SK-N-MC (cell line): Measurements from ENCODE around the gene VIPAS39.

ENCODE experiments used
- DNase-seq: peaks from one replicate; pipeline ENCODE4 v3.0.0-alpha.2; 2011; ENCODE audit warnings: low read depth, low spot score
- H3K27ac ChIP-seq: fragments of 200-600 bp; sonication (generic); 2 replicates; pipeline ENCODE4 v1.5.1; 2016; ENCODE audit warnings: mixed run types
- H3K36me3 ChIP-seq: fragments of 200-600 bp; sonication (generic); 2 replicates; pipeline ENCODE4 v1.6.1; 2017; ENCODE audit warnings: antibody characterized with exemption, low read length, mixed read lengths; ENCODE audit not compliant: insufficient read depth
- H3K4me3 ChIP-seq: fragments of 200-600 bp; sonication (generic); 2 replicates; pipeline ENCODE4 v1.5.1; 2016
- H3K9ac ChIP-seq: fragments of 200-600 bp; sonication (generic); 2 replicates; pipeline ENCODE4 v1.8.0; 2017; ENCODE audit warnings: mixed run types, mixed read lengths; ENCODE audit not compliant: insufficient read length
- H3K9me3 ChIP-seq: fragments of 200-600 bp; sonication (generic); 2 replicates; pipeline ENCODE4 v1.6.1; 2017; ENCODE audit warnings: low read depth, mild to moderate bottlenecking, antibody characterized with exemption, low read length, moderate library complexity, mixed read lengths
- EZH2 ChIP-seq: fragments of 200-600 bp; sonication (generic); IDR thresholded peaks from one replicate; pipeline ENCODE4 v1.6.1; 2017; ENCODE audit warnings: antibody characterized with exemption
- FOXP2 ChIP-seq: optimal IDR thresholded peaks from 2 replicates; pipeline ENCODE3; 2011; ENCODE audit warnings: mild to moderate bottlenecking, moderate library complexity; ENCODE audit not compliant: insufficient read depth; ENCODE audit errors: extremely low read length, control extremely low read depth
- POLR2AphosphoS5 ChIP-seq: IDR thresholded peaks from 2 replicates; pipeline ENCODE4 v1.6.1; 2012; ENCODE audit warnings: mild to moderate bottlenecking, low read depth, low read length, borderline replicate concordance

Gene VIPAS39

DNA sequence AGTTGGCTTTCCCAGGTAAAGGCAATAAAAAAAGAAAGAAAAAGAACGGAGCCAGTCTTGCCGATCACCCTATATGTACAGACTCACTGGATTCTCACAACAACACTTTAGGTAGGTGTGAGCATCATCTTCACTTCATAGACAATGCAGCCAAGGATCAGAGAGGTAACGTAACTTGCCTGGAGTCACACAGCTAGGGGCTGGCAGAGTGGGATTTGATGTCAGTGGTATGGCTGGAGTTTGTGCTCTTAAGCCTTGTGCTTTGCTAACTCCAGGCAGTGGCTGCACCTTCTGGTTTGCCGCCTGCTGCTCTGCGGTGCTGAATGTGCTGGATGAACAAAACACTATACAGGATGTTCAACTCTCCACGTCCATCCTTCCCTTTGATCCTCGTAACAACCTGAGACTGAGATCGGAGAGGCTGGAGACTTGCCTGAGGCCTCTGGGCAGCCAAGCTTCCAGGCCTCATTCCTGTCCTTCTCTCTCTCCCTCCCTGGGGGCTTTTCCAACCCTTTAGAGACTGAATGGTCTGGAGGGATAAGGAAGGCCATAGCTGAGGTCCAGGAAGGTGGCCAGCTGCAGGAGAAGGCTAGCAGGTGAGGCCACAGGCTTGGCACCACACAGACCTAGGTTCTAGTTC is 33.1 kb upstream of the VIPAS39 start:
- Histone ChIP-seq H3K9ac (no peak overlapping the region), H3K36me3 (no peaks in the 10 kb centered on the region), H3K9me3 (no peaks in the 10 kb centered on the region), H3K4me3 (no peak overlapping the region), H3K27ac (no peak overlapping the region)
- DNase-seq, result no peak
- no peak for TF ChIP-seq POLR2AphosphoS5
- TF ChIP-seq EZH2, result no peak
- no peak for TF ChIP-seq FOXP2

DNA sequence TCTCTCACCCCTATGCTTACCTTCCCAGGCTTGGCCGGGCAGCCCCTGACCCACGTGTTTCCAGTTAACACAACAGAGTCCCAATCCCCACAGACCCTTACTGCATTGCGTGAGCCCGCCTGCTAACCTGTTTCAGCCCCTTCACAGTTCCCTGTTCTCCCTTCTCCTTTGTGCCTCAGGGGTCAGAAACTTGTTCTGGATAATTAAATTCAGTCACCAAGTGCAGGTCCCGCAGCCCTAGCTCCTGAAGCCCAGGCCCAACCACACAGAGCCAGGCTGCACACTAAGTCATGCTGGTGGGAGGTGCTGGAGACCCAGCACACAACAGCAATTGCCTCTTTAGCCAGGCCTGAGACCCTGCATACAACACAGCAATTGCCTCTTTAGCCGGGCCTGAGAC is 31.6 kb upstream of the VIPAS39 start:
- Histone ChIP-seq H3K27ac (no peak overlapping the region), H3K9ac (no peak overlapping the region), H3K9me3 (no peaks in the 10 kb centered on the region), H3K36me3 (no peaks in the 10 kb centered on the region), H3K4me3 (no peak overlapping the region)
- no peak for DNase-seq
- TF ChIP-seq FOXP2 (no peak), POLR2AphosphoS5 (no peak), EZH2 (no peak)

DNA sequence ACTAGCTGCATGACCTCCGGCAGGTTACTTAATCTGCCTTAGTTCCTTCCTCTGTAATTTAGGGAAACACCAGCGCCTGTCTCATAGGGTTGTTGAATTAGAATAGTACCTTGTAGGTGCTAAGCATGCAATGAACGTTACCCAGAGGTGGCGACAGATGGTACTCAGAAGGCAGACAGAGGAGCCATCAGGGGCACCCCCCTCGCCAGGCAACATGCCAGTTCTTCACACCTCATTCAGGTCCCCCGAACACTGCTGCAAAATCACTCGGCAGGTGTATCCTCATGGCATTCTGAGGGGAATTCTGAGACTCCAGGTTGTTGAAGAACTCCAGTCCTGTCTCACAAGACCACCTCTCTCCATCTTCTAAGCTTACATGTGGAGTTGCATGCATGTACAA is 31.2 kb upstream of the VIPAS39 start:
- H3K4me3 ChIP-seq, result no peak overlapping the region
- no peaks in the 10 kb centered on the region for H3K9me3 ChIP-seq
- no peak overlapping the region for H3K27ac ChIP-seq
- DNase-seq, result no peak
- TF ChIP-seq EZH2, result no peak
- no peak for TF ChIP-seq FOXP2
- no peak for TF ChIP-seq POLR2AphosphoS5
- H3K36me3 ChIP-seq, result no peaks in the 10 kb centered on the region
- no peak overlapping the region for H3K9ac ChIP-seq

DNA sequence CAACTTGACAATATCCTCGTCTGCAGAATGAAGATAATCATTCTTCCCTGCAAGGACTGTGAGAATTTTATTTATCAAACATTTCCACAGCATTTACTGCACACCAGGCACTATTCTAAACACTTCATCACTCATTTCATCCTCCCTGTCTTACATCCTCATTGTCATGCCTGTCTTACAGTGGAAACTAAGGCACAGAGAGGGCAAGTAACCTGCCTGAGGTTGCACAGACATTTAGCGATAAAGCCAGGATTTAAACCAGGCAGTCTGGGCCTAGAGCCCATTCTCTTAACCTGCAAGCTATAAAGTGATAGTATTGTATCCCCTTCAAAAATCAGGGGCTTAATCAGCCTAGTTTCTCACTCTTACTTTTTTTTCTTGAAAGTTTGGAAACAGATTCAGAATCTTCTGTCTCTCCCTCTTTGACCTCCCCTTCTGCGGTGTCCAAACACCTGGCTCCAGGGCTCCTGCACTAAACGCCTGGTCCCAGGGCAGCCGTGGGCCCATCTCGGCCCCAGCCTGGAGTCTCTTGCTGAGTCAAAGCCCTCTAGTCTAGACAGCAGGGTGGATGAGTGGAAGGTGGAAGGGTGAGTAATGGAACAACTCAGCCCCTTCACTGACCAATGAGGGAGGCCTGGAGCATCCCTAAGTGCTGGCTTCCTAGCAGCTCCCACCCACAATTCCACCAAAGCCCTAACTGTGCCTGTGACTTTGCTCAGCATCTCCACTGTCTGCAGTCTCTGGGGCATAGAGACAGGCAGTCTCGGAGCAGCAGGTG is 28.7 kb upstream of the VIPAS39 start:
- Histone ChIP-seq H3K27ac (no peak overlapping the region), H3K36me3 (no peaks in the 10 kb centered on the region), H3K9ac (no peak overlapping the region), H3K9me3 (no peaks in the 10 kb centered on the region), H3K4me3 (no peak overlapping the region)
- no peak for DNase-seq
- TF ChIP-seq FOXP2 (no peak), EZH2 (no peak), POLR2AphosphoS5 (no peak)

DNA sequence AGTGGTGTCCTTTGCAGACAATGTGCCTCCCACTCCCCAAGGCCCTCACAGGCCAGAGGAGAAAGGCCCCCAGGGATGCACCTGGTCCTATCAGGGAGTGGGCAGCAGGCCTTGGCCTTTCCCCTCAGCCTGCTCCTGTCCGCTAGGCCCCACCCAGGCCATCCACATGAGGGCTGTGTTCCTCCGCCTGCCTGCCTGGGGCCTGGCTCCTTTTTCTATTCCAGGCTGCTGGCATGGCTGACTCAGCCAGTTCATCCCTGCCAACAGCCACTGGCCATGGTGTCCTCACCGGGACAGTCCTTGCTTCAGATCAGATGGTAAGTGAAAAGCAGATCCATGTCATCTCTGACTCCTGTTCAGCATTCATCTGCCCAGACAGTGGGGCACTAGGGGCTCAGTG is 27.9 kb upstream of the VIPAS39 start:
- Histone ChIP-seq H3K36me3 (no peaks in the 10 kb centered on the region), H3K4me3 (no peak overlapping the region), H3K9ac (no peak overlapping the region), H3K27ac (no peak overlapping the region), H3K9me3 (no peaks in the 10 kb centered on the region)
- DNase-seq, result no peak
- TF ChIP-seq FOXP2 (no peak), POLR2AphosphoS5 (no peak), EZH2 (no peak)

DNA sequence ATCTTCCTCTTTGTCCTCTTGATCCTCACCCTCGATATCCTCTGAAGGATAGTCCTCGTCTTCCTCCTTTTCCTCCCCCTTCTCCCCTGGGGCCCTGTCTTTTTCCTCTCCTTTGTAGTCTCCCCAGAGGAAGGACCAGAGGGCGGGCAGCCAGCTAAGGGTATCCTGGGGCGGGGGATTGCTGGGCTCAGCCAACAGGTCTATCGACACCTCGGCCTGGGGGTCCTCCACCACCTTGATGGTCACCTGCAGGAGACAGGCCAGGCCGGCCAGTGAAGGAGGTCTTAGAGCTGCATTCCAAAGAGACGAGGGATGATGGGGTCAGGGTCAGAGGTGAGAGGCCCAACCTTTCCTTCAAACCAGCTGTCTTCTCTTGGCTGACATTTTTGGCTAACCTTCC is 25.0 kb upstream of the VIPAS39 start:
- Histone ChIP-seq H3K27ac (no peak overlapping the region), H3K9ac (no peak overlapping the region), H3K36me3 (no peaks in the 10 kb centered on the region), H3K4me3 (no peak overlapping the region), H3K9me3 (no peaks in the 10 kb centered on the region)
- TF ChIP-seq EZH2, result no peak
- TF ChIP-seq FOXP2, result no peak
- no peak for TF ChIP-seq POLR2AphosphoS5
- DNase-seq, result no peak

DNA sequence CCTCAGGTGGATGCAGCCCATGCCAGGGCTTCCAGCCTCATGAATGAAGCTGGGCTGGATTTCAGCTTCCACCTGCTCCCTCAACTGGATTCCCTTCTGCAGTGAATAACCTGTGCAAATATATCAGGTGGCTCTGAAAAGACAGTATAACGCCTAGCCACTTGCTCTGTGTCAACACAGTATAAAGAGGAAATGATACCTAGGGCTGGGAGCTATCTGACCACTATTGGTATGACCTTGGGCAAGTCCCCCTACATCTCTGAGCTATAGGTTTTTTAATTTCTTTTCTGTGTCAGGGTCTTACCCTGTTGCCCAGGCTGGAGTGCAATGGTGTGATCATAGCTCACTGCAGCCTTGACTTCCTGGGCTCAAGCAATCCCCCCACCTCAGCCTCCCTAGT is 21.4 kb upstream of the VIPAS39 start:
- H3K9ac ChIP-seq, result no peak overlapping the region
- H3K4me3 ChIP-seq, result no peak overlapping the region
- no peak overlapping the region for H3K27ac ChIP-seq
- no peak for DNase-seq
- H3K9me3 ChIP-seq, result no peaks in the 10 kb centered on the region
- TF ChIP-seq FOXP2 (no peak), EZH2 (no peak), POLR2AphosphoS5 (no peak)
- no peaks in the 10 kb centered on the region for H3K36me3 ChIP-seq

DNA sequence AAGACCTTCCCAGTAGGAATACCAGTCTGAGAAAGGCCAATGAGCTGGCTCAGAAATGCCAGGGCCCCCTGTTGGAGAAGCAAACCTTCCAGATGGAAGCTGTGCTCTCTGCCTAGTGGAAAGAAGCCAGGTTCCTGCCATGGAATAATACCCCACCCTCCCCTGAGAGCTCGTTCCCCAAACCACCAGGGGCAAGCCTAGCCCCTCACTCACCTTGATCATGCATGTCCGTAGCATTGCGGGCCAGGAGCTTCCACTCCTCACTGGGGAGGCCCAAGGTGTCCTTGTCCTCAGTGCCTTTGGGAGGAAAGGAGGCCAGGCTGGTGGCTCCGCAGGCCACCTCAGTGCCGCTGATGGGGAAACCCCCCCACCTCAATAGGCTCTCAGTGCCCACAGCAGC is 20.6 kb upstream of the VIPAS39 start:
- no peak for DNase-seq
- no peak for TF ChIP-seq EZH2
- TF ChIP-seq FOXP2, result no peak
- TF ChIP-seq POLR2AphosphoS5, result no peak
- H3K9ac ChIP-seq, result no peak overlapping the region
- no peak overlapping the region for H3K4me3 ChIP-seq
- H3K9me3 ChIP-seq, result no peaks in the 10 kb centered on the region
- no peaks in the 10 kb centered on the region for H3K36me3 ChIP-seq
- H3K27ac ChIP-seq, result no peak overlapping the region
